Aorta (tissue), 5 donors: ENCODE results near the gene SIGLEC8. TPM values are rescaled to one million over a fixed set of nuclear protein-coding genes. Genes with fewer than 3 reads are reported as not detected.
"Not testable (repeated sequence)": the region's sequence is repeated elsewhere in the genome, so short reads cannot be mapped to it uniquely, and the experiment has no call there.

Experiments used
- ATAC-seq: fragments of 200-7000 bp; cut with Tn5 transposase; one replicate; pipeline ENCODE4 v1.9.1; 2022; ENCODE audit warnings: moderate library complexity; ENCODE audit not compliant: low FRiP score
- DNase-seq, 2 donors: peaks; one replicate each; pipeline ENCODE4 v3.0.0-alpha.2; 2020
- H3K27ac ChIP-seq, 2 donors: one replicate each; pipeline ENCODE4 v1.5.1; 2013; ENCODE audit warnings: low read length in 2 of 2, mild to moderate bottlenecking in 2 of 2, moderate library complexity in 2 of 2, control low read depth in 1 of 2, inconsistent platforms in 1 of 2, low read depth in 1 of 2
- H3K27me3 ChIP-seq, 2 donors: one replicate each; pipeline ENCODE4 v1.6.1; 2013; ENCODE audit warnings: control low read depth in 1 of 2, low read length in 1 of 2, mild to moderate bottlenecking in 1 of 2, moderate library complexity in 1 of 2; ENCODE audit not compliant: insufficient read depth in 2 of 2, control insufficient read depth in 1 of 2
- H3K36me3 ChIP-seq, 2 donors: one replicate each; pipeline ENCODE4 v1.6.1; 2013; ENCODE audit warnings: control low read depth in 1 of 2, low read length in 1 of 2, mild to moderate bottlenecking in 1 of 2; ENCODE audit not compliant: insufficient read depth in 2 of 2, control insufficient read depth in 1 of 2
- H3K4me1 ChIP-seq, 2 donors: one replicate each; pipeline ENCODE4 v1.6.1; 2013; ENCODE audit warnings: low read length in 2 of 2, control low read depth in 1 of 2, mild to moderate bottlenecking in 1 of 2, moderate library complexity in 1 of 2; ENCODE audit not compliant: insufficient read depth in 2 of 2, control insufficient read depth in 1 of 2
- H3K4me3 ChIP-seq, 2 donors: one replicate each; pipeline ENCODE4 v1.5.1; 2013; ENCODE audit warnings: low read length in 2 of 2, control low read depth in 1 of 2, mild to moderate bottlenecking in 1 of 2
- H3K9me3 ChIP-seq: one replicate; pipeline ENCODE4 v1.6.1; 2013; ENCODE audit warnings: mild to moderate bottlenecking, low read length; ENCODE audit not compliant: control insufficient read depth
- WGBS, 2 donors: extraction: QIAGEN DNeasy Blood & Tissue Kit; methylation state at CpG; one replicate each; pipeline ENCODE4 v1.1.7; 2013; 5-methylcytosine and 5-hydroxymethylcytosine counted together
- intact Hi-C, 2 donors: fragments of 100-400 bp; cut with DNase I; formaldehyde crosslinking; loops; one replicate each; pipeline versions ENCODE4 v1.14.2 to v1.15.0; 2022
- polyA plus RNA-seq, 2 donors: library from polyadenylated mRNA; stranded (reverse); fragments of 200-250 nt; gene quantifications; one replicate each; pipeline ENCODE4 v1.2.3, GENCODE V29; 2013
- total RNA-seq, 2 donors: library from RNA; stranded (reverse); fragmentation: NEBNext Ultra II Directional; extraction: Animal tissue kit (Norgen Biotek cat#: 25700); gene quantifications; one replicate each; pipeline ENCODE4 v1.2.1, GENCODE V29; 2021
- donor health status: healthy with polysubstance abuse.
- donor health status: Bipolar disorder and iron deficiency.
- donor health status: DM: no; HTN: no; CAD: no.
- donor health status: DM: no; HTN: no; CAD: no.
- donor health status: DM: yes; HTN: yes; CAD: no.

The SIGLEC8 gene
- total and polyA plus RNA-seq, 4 donors = 0.15 to 1.1 (median 0.42) TPM

DNA sequence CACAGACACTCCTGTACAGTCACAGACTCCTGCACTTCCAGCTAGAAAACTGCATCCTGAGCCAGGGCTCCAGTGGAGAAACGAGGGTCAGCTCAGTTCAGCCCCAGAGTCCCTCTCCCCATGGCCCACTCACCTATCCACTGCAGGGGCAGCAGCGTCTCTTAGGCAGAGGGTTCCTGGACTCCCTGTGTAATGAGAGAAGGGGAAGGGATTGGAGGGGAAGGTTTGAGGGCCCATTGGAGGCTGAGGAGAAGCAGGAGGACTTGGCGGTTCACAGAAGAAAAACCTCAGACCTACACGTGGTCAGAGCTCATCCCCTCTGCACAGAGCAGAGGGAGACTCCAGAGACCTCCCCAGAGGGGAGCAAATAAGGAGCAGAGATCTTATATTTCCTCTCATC, 10.9 kb upstream of the SIGLEC8 start:
- intact Hi-C loops = no loop called here
- Histone ChIP-seq H3K36me3 (no peaks in the 10 kb centered on the region), H3K4me1 (no peaks in the 10 kb centered on the region), H3K4me3 (no peak overlapping the region), H3K27ac (no peak overlapping the region), H3K9me3 (no peaks in the 10 kb centered on the region), H3K27me3 (no peaks in the 10 kb centered on the region)
- DNase-seq = no peak
- no peak for ATAC-seq
- 50 to 51% methylated on average over 4 of the region's 4 CpGs for WGBS, 2 donors

- WGBS, 2 donors = 70 to 83% methylated on average over 2 of the region's 2 CpGs
- Histone ChIP-seq H3K9me3 (no peaks in the 10 kb centered on the region), H3K36me3 (no peaks in the 10 kb centered on the region), H3K27ac (no peak overlapping the region), H3K4me3 (no peak overlapping the region), H3K4me1 (no peaks in the 10 kb centered on the region), H3K27me3 (no peaks in the 10 kb centered on the region)
- ATAC-seq (no peak), DNase-seq (no peak)
- intact Hi-C loops = no loop called here
Measured at GRCh38 chr19:51468545-51468920, 10.3 kb upstream of the SIGLEC8 start.

- intact Hi-C loops = no loop called here
- H3K4me1 ChIP-seq = no peaks in the 10 kb centered on the region
- no peak overlapping the region for H3K4me3 ChIP-seq
- no peaks in the 10 kb centered on the region for H3K36me3 ChIP-seq
- WGBS, 2 donors = 70% methylated on average over 4 of the region's 4 CpGs
- DNase-seq (no peak), ATAC-seq (no peak)
- H3K27ac ChIP-seq = no peak overlapping the region
- H3K9me3 ChIP-seq = no peaks in the 10 kb centered on the region
- H3K27me3 ChIP-seq = no peaks in the 10 kb centered on the region
Measured at GRCh38 chr19:51467864-51468544, 9.8 kb upstream of the SIGLEC8 start.

DNA sequence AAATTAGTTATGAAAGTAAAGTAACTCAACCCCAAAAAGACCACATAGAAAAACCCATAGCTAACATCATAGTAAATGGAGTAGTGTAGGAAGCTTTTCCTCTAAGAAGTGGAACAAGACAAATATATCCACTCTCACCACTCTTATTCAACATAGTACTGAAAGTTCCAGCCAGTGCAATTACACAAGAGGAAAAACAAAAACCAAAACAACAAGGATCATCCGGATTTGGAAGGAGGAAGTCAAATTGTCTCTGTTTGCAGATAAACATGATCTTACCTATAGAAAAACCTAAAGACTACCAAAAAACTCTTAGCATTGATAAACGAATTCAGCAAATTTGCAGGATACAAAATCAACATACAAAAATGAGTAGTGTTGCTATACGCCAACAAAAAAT, 8.5 kb upstream of the SIGLEC8 start:
- WGBS, 2 donors = 54 to 59% methylated on average over 3 of the region's 3 CpGs
- no peaks in the 10 kb centered on the region for H3K9me3 ChIP-seq
- intact Hi-C loops = no loop called here

GRCh38 chr19:51463976-51464581, 5.8 kb upstream of the SIGLEC8 start:
- H3K27ac ChIP-seq, H3K4me3 ChIP-seq, H3K4me1 ChIP-seq, H3K9me3 ChIP-seq, DNase-seq, H3K27me3 ChIP-seq, intact Hi-C loops, H3K36me3 ChIP-seq: not testable (repeated sequence)
- ATAC-seq = peak; percentile 53
- 29 to 35% methylated on average over 13 to 15 of the region's 33 CpGs for WGBS, 2 donors

More for the DNA sequence above, 8.5 kb upstream of the SIGLEC8 start:
- ATAC-seq (no peak), DNase-seq (no peak)
- Histone ChIP-seq H3K27ac (no peak overlapping the region), H3K36me3 (no peaks in the 10 kb centered on the region), H3K4me3 (no peak overlapping the region), H3K27me3 (no peaks in the 10 kb centered on the region), H3K4me1 (no peaks in the 10 kb centered on the region)

DNA sequence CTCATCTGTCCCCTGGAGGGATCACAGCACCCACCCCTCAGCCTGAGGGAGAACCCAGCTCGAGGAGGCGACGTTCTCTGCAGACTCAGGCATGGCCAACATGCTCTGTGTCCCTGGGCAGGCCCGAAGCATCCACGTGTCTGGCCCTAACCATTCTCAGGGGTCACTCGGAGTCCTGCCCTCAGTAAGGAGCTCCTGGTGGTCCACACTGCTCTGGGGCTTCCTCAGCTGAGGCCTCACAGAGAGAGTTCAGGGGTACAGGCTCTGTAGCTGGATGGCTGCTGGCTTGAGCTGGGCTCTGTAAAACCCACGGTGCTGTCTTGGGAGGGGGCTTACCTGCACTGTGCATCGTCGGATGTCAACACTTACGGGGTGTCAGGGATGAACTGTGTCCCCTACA, 4.4 kb upstream of the SIGLEC8 start:
- Histone ChIP-seq H3K4me3 (no peak overlapping the region), H3K27me3 (no peaks in the 10 kb centered on the region), H3K9me3 (no peaks in the 10 kb centered on the region), H3K27ac (no peak overlapping the region), H3K36me3 (no peaks in the 10 kb centered on the region), H3K4me1 (no peaks in the 10 kb centered on the region)
- intact Hi-C loops = no loop called here
- no peak for DNase-seq
- no peak for ATAC-seq
- WGBS, 2 donors = 79 to 83% methylated on average over 10 of the region's 10 CpGs

DNA sequence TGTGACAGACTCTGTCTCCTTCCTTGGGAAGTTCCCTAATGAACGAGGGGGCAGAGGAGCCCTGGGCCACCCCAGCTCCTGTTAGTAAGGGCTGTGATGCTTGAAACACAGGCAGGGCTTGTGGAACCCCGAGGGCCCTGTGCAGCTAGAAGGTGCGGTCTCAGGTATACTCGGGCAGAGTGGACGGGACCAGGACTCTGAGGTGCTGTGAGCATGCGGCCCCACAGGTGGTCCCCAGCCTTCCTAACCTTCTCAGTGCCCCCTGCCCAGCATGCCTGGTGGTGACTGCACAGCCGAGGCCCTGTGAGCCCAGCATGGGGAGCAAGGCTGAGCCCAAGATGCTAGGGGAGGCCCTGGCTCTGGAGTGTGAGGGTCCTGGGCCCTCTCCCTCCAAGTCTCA, 4.0 kb upstream of the SIGLEC8 start:
- H3K27me3 ChIP-seq = no peaks in the 10 kb centered on the region
- H3K36me3 ChIP-seq = no peaks in the 10 kb centered on the region
- H3K4me1 ChIP-seq = no peaks in the 10 kb centered on the region
- intact Hi-C loops = no loop called here
- WGBS, 2 donors = 75 to 78% methylated on average over 6 to 7 of the region's 7 CpGs
- DNase-seq = no peak
- ATAC-seq = no peak
- H3K27ac ChIP-seq = no peak overlapping the region
- no peaks in the 10 kb centered on the region for H3K9me3 ChIP-seq
- H3K4me3 ChIP-seq = no peak overlapping the region

- ATAC-seq = peak; percentile 23
- intact Hi-C loops = no loop called here
Measured at GRCh38 chr19:51461723-51462161, 3.5 kb upstream of the SIGLEC8 start.

More at GRCh38 chr19:51461723-51462161, 3.5 kb upstream of the SIGLEC8 start:
- Histone ChIP-seq H3K27ac (no peak overlapping the region), H3K27me3 (no peaks in the 10 kb centered on the region), H3K36me3 (no peaks in the 10 kb centered on the region), H3K9me3 (no peaks in the 10 kb centered on the region), H3K4me3 (no peak overlapping the region), H3K4me1 (no peaks in the 10 kb centered on the region)
- WGBS, 2 donors = 71 to 79% methylated on average over 8 of the region's 8 CpGs
- DNase-seq = peak in 1 of 2 donors; percentile 60
